GM10847 (cell line): ENCODE measurements around the gene PCDH17.

Source experiments
- POLR2A ChIP-seq: IDR thresholded peaks from 2 replicates; pipeline ENCODE4 v1.6.1; 2011; ENCODE audit not compliant: insufficient read length; ENCODE audit errors: extremely low read depth

Gene PCDH17

DNA sequence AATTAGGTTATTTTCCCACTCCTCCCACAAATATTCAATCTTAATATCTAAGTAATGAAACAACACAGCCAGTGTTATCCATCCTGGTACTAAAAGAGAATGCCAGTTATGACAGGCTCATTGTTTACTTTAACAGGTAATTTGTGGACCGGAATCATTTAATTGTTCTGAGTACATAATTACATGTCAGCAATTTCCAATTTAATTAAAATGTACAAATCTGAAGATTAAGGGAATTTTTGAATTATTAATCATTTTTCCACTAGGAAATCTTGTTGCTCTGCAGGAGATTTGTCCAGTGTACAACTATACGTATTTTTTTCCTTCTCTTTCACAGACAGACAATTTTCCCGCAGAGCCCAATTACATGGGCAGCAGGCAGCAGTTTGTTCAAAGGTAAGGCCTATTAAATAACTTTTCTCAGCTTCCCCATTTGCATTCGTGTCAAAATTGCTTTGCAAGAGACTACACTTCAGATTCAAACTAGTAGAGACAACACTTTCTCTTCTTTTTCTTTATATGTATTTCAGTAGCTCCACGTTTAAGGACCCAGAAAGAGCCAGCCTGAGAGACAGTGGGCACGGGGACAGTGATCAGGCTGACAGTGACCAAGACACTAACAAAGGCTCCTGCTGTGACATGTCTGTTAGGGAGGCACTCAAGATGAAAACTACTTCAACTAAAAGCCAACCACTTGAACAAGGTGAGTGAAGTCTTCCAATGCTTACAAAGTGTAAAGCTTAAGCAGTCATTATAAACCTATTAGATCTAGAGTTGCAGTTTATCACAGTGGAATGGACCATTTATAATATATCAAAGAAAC lies 34.8 kb downstream of the PCDH17 start:
- no peak for TF ChIP-seq POLR2A

DNA sequence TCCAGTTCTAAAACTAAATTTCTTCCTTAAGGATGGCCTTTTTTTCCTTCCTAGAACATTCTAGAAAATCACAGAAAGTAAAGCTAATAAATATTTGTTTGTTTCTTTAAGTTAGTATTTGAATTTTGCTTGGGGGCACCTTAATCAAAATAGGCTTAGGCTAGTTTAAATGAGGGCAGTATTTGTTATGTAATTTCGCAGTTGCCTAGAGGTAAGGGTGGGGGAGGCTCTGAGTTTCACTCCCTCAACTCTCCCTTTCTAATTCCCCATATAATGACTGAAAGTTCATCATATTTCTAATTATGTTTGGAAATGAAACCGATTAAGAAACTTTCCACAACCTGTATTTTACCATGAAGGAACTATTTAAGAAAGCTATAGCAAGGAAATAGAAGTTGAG lies 40.6 kb downstream of the PCDH17 start:
- TF ChIP-seq POLR2A, result no peak

DNA sequence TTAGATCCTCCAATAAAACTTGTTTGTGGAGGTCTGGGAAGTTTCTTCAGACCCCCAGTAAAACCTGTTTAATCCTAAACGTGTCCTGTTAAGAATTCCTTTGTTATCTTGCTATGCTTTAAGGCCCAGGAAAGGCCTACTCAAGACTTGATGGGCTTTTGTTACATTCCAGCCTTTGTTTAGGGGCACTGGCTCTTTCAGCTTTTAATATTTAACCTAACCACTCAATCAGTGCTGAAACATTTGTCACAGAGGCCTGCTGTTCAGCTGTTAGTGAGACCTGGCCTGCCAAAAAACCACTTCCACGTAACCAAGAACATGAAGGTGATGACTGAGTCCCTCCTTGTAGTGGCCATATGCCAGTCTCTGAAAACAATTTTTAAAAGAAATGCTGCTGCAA lies 41.7 kb downstream of the PCDH17 start:
- TF ChIP-seq POLR2A, result no peak

DNA sequence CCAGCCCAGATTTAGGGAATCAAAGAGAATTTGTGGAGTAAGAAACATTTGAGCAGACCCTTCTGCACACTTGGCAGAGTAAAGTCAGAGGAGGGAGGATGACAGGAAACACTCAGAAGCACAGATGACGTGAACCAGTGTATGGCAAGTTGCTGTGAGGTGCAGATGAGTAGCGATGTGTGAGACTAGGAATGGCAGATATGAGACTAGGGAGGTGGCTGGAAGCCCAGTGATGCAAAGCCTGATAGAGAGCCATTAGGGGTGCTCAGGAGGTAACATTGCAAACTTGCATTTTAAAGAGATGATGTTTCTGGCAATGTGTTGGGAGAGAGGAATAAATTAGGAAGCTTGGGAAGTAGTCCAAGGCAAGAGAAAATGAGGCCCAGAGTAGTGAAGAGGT lies 44.0 kb downstream of the PCDH17 start:
- TF ChIP-seq POLR2A, result no peak

DNA sequence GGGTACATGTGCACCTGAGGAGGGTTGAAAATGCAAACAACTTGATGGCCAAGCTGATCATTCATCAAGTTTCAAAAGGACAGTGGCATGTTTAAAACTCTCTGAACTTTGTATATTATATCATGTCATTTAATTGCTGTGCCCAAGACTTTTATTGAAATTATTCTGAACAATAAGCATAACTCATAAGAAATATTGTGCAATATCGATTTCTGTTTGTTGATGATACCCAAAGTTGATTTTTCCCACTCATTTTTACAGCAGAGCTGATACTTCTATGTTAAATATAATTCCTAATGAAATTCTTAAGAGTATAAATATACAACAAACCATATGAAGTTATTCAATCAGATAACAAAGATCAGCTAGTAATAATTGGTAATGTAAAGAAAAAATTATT lies 49.1 kb downstream of the PCDH17 start:
- TF ChIP-seq POLR2A, result no peak

DNA sequence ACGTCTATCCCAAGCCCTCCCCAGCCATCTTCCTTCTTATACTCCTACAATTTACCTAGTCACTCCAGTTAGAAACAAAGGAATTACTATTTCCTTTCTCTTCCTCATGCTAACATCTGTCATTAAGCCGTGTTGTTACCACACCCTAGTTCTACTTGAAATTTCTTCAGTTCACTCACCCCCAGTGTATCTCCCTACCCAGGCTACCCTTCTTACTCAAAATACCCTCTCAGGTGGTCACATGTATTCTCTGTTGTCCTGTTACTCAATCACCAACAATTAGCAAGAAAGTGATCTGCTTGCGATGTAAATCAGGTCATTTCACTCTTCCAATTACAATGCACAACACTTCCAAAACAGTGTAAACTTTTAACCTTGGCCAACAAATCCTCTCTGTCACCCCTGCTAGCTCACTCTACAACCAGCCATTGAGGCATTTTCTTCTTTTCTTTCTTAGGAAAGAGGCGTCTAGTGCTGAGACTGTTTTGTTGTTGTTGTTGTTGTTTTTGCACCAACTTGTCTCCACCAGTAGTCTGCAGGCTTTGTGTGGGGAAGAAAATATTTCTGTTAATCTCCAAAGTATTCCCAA lies 50.7 kb downstream of the PCDH17 start:
- TF ChIP-seq POLR2A, result no peak

DNA sequence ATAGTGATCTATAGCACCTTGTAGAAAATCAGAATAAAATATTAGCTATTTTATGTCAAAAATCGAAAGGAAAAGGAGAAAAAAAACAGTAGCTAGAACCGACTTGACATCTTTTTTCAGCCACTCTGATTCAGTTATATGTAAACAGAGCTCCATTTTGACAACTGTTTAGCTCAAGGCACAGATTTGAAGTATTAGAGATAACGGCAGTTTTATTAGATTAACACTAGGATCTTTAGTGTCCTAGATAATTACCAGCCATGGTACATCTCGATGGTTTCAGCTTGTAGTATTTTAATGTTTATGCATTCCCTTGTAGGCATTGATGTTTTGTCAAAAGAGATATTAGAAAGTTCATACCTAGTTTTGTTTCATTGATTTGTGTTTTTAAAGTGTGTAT lies 67.3 kb downstream of the PCDH17 start:
- no peak for TF ChIP-seq POLR2A

DNA sequence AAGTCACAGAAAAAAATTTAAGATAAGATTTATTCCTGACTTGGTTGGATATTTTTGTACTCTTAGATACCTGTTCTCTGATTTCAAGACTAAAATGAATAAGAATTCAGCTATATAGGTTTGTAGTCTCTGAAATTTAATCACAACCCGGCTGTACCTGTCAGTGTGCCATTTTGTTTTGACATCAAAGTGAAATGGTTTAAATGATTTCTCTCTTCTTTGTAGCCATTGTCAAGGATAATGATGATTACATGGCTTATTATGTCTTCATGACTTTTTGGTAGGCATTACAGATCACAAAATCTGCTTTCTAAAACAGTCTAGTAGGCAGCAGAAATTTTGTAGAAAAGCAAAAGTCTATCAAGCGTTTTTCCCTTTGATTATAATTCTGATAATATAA lies 72.5 kb downstream of the PCDH17 start:
- TF ChIP-seq POLR2A, result no peak

DNA sequence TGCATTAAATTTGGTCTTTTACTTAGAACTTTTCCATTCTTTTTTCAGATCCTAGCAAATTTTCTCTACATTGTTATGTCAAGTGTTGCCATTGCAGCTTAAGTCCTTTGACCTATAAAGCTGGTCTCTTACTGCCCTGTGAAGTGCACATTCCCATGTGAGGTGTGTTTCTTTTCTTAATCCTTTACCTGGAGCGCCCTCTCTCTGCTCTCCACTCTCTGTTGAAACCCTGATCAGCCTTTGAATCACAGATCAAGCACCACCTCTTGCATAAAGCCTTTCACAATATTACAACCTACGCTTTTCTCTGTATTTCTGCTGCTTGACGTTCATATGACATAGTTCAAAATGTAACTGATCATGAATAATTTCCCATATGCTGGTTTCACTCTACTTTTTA lies 84.8 kb downstream of the PCDH17 start:
- TF ChIP-seq POLR2A, result no peak

DNA sequence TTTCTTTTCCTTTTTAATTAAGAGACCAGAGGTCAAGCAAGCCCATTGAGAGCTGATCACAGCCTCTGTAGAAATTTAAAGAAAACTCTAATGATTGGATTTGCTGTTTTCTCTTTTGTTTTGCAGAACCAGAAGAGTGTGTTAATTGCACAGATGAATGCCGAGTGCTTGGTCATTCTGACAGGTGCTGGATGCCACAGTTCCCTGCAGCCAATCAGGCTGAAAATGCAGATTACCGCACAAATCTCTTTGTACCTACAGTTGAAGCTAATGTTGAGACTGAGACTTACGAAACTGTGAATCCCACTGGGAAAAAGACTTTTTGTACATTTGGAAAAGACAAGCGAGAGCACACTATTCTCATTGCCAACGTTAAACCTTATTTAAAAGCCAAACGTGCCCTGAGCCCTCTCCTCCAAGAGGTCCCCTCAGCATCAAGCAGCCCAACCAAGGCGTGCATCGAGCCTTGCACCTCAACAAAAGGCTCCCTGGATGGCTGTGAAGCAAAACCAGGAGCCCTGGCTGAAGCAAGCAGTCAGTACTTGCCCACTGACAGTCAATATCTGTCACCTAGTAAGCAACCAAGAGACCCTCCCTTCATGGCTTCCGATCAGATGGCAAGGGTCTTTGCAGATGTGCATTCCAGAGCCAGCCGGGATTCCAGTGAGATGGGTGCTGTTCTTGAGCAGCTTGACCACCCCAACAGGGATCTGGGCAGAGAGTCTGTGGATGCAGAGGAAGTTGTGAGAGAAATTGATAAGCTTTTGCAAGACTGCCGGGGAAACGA lies 93.1 kb downstream of the PCDH17 start:
- TF ChIP-seq POLR2A, result no peak

DNA sequence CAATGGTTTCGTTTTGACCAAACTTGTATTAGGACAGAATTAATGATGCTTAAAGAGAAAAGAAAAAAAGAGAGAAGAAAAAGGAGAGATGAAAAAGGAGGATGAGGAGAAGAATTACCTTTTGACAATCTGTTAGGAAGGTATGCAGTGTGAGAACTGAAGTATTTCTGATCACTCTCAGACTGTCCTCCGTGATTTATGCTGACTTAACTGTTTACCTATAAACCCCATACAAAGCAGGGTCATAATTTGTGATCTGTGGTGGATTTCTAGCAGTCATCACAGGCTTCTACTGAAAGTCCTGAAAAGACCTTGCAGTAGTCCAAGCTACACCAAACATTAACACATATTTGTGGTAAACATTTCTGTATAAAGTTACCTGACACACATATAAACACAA lies 93.9 kb downstream of the PCDH17 start:
- no peak for TF ChIP-seq POLR2A

DNA sequence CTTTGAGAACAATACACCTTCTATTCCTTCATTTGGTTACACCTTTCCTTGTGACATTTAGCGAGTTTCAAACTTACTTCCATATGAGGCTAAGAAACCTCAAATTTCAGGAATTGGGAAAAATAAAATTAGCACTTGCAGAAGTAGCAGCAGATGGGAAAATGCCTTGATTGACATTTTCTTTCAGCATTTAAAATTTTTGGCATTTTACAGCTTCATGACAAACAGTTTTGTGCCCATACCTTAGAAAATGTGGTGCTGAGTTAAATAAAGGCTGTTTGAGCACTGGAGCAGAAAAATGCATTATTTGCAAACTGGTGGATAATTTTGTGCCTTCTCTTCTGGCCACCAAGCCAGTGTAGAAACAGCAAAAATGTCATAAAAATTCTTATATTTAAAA lies 95.4 kb downstream of the PCDH17 start:
- TF ChIP-seq POLR2A, result no peak

DNA sequence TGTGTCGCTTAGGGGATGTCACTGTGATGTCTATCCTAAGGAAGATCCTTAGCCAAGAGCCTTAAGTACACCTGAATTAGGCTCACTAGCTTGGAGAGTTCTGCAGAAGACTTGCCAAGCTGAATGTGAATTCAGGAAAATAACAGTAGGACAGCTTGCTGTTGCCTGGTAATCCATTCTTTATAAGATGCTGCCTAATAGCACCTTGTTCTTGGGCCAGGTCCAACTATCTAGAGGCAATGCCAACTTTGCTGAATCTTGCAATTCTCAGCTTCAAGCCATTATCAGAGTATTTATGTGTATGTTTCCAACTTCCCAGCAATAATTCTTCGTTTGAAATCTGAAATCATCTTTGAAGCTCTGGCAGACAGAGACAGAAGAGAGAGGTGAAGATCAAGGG lies 102.8 kb downstream of the PCDH17 start:
- TF ChIP-seq POLR2A, result no peak

DNA sequence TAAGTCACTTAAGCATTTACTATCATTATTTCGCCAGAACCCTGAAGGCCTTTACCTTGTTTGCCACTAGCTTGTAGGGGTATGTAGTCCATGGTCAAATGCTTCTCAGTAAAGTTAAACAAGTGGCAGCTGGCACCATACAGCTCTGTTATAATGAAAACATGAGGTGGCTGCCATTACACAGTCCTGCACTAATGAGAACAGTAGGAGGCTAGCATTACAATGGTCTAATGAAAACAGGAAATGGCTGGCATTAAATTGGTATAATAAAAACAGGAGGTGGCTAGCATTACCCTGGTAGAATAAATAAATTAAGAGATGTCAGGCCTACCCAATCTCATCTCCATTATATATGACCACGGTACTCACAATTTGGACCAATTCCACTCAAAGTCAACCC lies 107.5 kb downstream of the PCDH17 start:
- TF ChIP-seq POLR2A, result no peak

DNA sequence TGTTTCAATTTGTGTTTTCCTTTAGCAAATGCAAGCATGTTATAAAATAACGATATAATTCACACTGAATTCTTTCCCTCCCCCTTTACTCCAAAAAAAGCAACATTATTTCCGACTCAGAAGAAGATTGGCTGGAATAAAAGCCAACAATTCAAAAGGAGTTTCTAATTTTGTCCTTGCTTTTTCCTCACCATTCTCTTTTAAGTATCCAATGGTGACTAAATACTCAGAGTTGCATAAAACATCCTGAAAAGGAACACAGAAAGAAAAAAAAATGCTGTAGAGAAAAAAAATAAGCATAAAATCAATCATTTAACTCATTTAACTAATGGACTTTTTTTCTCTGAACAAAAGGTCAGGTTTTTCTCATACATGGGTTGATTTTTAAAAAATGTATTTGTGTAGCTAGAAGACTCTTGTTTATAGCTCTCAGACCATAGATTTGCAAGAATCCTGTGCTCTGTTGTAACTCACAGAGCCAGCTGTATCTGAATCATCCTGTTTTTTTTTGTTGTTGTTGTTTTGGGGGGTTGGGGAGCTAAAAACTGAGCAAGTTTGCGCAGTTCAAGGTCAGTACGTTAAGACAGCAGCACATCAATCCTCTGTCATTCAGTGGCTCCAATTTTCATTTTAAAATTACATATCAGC lies 108.1 kb downstream of the PCDH17 start:
- no peak for TF ChIP-seq POLR2A

DNA sequence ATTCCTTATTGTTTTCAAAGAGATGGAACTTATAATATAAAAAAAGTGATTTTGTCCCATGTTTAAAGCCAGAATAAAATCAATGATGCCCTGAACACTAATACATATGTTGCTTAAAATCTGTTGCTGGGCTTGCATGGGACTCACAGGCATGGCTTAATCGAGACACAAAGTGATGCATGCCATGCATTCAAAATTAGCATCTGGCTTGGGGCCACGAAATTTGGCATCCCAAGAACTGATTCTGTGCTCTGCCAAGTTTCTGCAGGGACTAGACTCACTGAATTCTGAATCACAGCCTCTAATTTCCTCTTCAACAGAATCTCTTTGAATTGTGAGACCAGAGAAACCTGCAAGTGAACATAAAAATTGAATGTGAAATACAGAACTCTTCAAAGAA lies 109.2 kb downstream of the PCDH17 start:
- no peak for TF ChIP-seq POLR2A
